ENCODE measurements around the gene LBP. TPM values are rescaled to one million over a fixed set of nuclear protein-coding genes. Genes with fewer than 3 reads are reported as not detected.

LBP gene
- total and polyA plus RNA-seq, 10 of the 15 experiments (the other 5 are each of a cell fraction or from before 2014, with no cell fraction given), result 0.04 to 0.10 TPM; not detected in 8

DNA sequence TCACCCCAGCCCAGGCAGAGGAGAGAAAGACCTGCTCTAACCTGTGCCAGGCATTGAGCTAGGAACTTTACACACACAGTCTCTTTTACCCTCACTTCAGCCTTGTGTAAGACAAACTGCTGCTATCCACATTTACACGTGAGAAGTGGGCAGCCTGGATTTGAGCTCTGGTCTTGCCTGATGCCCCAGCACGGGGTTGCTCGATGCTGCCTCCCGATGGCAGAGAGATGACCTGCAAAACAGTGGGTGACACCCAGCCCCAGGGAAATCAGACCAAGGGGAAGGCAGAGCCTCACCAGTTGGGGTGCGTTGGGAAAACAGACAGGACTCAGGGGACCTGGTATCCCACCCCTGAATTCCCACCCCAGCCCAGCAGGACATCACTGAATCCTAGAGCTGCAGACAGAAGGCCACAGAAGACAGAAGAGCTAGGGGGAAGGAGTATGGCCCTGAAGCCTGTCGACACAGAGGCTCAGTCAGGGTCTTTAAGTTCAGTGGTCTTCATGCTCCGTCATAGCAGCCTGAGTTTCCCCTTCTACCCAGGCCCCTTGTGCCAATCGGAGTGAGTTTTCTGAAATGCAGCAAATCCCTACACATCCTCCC is 41.3 kb upstream of the LBP start:
- H3K9me3 ChIP-seq (replicated peaks; ENCODE audit: control insufficient read depth, insufficient read depth, low read length), result no peaks in the 10 kb centered on the region
- no peak overlapping the region for H2AFZ ChIP-seq (ENCODE audit: control insufficient read depth, low read depth, low read length)
- CTCF ChIA-PET, result interaction anchor here (0.7 to 1.3 kb wide), 4 partner anchors 18 to 247 kb away, joined by 3 to 5 read pairs (median 3); no protein-coding TSS in a partner anchor
- ATAC-seq (peak; percentile 74), FAIRE-seq (no peak), DNase-seq (ENCODE audit: low read depth, low spot score) (no peak)
- 5% methylated on average over 8 of the region's 8 CpGs for WGBS (ENCODE audit: insufficient coverage, insufficient replicate concordance, low lambda C conversion rate, missing lambda C conversion rate)
- H3K4me2 ChIP-seq (ENCODE audit: control insufficient read depth, insufficient read depth), result no peak overlapping the region
- H4K20me1 ChIP-seq (ENCODE audit: control insufficient read depth, insufficient read depth), result no peaks in the 10 kb centered on the region
- POLR2A ChIA-PET, result no interaction called here
- SMC1A ChIA-PET (ENCODE audit: uncharacterized antibody, unreplicated experiment), result no interaction called here
- intact Hi-C loops (cut with micrococcal nuclease; ENCODE audit: unreplicated experiment) (no loop called here), in situ Hi-C loops (cut with MboI) (no loop called here)
- H3K4me1 ChIP-seq (ENCODE audit: control insufficient read depth, insufficient read depth, low read length), result no peaks in the 10 kb centered on the region; the same call in 1 of the 2 replicates
- BruUV-seq (replicated peaks), result no TSS peak
- H3K4me3 ChIP-seq, result no peak overlapping the region
- no peaks in the 10 kb centered on the region for H3K79me2 ChIP-seq (ENCODE audit: control insufficient read depth, insufficient read depth, low read length)
- no peak overlapping the region for H3K9ac ChIP-seq (ENCODE audit: control insufficient read depth, insufficient read depth, low read length)
- RAD21 ChIA-PET (ENCODE audit: unreplicated experiment), result interaction anchor here (0.9 kb wide), 1 partner anchor 247 kb away, joined by 3 read pairs; no protein-coding TSS in a partner anchor
- no peaks in the 10 kb centered on the region for H3K36me3 ChIP-seq (ENCODE audit: control insufficient read depth in 2 of 2, insufficient read depth in 2 of 2, low read length in 1 of 2)
- H3K27me3 ChIP-seq (replicated peaks in 1 of 2; ENCODE audit: control insufficient read depth in 2 of 2, insufficient read depth in 2 of 2, low read length in 1 of 2), result peaks cover 9 to 17% of the 10 kb centered on the region in 2 experiments
- no peak overlapping the region for H3K27ac ChIP-seq (ENCODE audit: control insufficient read depth, insufficient read depth)
- TF ChIP-seq, protein P1, sequence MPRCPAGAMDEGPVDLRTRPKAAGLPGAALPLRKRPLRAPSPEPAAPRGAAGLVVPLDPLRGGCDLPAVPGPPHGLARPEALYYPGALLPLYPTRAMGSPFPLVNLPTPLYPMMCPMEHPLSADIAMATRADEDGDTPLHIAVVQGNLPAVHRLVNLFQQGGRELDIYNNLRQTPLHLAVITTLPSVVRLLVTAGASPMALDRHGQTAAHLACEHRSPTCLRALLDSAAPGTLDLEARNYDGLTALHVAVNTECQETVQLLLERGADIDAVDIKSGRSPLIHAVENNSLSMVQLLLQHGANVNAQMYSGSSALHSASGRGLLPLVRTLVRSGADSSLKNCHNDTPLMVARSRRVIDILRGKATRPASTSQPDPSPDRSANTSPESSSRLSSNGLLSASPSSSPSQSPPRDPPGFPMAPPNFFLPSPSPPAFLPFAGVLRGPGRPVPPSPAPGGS (IDR thresholded peaks at IDR 0.05; ENCODE audit: borderline replicate concordance, insufficient read depth, low read depth, low read length, poor library complexity, severe bottlenecking), result no peak
- TF ChIP-seq RAD21 (IDR thresholded peaks at IDR 0.05; ENCODE audit: insufficient read depth, low read depth, low read length) (peak; percentile 41; the same call in 1 of the 2 replicates), ZNF384 (IDR thresholded peaks at IDR 0.05; ENCODE audit: borderline replicate concordance, low read depth, low read length) (no peak), NFIC (IDR thresholded peaks at IDR 0.05; ENCODE audit: low read depth, low read length) (no peak), IKZF1 (conservative IDR thresholded peaks at IDR 0.05) (no peak), ETV6 (conservative IDR thresholded peaks at IDR 0.05 in 1 of 2, IDR thresholded peaks at IDR 0.05 in 1 of 2; ENCODE audit: borderline replicate concordance in 1 of 2, low read depth in 1 of 2) (no peak), SMAD5 (IDR thresholded peaks at IDR 0.05; ENCODE audit: low read depth) (no peak), SMC3 (IDR thresholded peaks at IDR 0.05; ENCODE audit: borderline replicate concordance, low read length) (peak; percentile 32; the same call in 1 of the 2 replicates), MYC (IDR thresholded peaks at IDR 0.05; ENCODE audit: insufficient read depth, insufficient read length, insufficient replicate concordance, low read length, severe bottlenecking) (no peak), SMARCA5 (IDR thresholded peaks at IDR 0.05) (no peak), BRCA1 (IDR thresholded peaks at IDR 0.05; ENCODE audit: low read depth, low read length) (no peak)
- TF ChIP-seq, protein P2, sequence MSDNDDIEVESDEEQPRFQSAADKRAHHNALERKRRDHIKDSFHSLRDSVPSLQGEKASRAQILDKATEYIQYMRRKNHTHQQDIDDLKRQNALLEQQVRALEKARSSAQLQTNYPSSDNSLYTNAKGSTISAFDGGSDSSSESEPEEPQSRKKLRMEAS (IDR thresholded peaks at IDR 0.05; ENCODE audit: low read depth, low read length), result no peak
- TF ChIP-seq, protein P3, sequence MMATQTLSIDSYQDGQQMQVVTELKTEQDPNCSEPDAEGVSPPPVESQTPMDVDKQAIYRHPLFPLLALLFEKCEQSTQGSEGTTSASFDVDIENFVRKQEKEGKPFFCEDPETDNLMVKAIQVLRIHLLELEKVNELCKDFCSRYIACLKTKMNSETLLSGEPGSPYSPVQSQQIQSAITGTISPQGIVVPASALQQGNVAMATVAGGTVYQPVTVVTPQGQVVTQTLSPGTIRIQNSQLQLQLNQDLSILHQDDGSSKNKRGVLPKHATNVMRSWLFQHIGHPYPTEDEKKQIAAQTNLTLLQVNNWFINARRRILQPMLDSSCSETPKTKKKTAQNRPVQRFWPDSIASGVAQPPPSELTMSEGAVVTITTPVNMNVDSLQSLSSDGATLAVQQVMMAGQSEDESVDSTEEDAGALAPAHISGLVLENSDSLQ (IDR thresholded peaks at IDR 0.05), result no peak
- TF ChIP-seq, protein P4, sequence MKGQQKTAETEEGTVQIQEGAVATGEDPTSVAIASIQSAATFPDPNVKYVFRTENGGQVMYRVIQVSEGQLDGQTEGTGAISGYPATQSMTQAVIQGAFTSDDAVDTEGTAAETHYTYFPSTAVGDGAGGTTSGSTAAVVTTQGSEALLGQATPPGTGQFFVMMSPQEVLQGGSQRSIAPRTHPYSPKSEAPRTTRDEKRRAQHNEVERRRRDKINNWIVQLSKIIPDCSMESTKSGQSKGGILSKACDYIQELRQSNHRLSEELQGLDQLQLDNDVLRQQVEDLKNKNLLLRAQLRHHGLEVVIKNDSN (IDR thresholded peaks at IDR 0.05; ENCODE audit: borderline replicate concordance, extremely low read length, insufficient read depth, low read depth, low read length), result no peak
- TF ChIP-seq, protein P5, sequence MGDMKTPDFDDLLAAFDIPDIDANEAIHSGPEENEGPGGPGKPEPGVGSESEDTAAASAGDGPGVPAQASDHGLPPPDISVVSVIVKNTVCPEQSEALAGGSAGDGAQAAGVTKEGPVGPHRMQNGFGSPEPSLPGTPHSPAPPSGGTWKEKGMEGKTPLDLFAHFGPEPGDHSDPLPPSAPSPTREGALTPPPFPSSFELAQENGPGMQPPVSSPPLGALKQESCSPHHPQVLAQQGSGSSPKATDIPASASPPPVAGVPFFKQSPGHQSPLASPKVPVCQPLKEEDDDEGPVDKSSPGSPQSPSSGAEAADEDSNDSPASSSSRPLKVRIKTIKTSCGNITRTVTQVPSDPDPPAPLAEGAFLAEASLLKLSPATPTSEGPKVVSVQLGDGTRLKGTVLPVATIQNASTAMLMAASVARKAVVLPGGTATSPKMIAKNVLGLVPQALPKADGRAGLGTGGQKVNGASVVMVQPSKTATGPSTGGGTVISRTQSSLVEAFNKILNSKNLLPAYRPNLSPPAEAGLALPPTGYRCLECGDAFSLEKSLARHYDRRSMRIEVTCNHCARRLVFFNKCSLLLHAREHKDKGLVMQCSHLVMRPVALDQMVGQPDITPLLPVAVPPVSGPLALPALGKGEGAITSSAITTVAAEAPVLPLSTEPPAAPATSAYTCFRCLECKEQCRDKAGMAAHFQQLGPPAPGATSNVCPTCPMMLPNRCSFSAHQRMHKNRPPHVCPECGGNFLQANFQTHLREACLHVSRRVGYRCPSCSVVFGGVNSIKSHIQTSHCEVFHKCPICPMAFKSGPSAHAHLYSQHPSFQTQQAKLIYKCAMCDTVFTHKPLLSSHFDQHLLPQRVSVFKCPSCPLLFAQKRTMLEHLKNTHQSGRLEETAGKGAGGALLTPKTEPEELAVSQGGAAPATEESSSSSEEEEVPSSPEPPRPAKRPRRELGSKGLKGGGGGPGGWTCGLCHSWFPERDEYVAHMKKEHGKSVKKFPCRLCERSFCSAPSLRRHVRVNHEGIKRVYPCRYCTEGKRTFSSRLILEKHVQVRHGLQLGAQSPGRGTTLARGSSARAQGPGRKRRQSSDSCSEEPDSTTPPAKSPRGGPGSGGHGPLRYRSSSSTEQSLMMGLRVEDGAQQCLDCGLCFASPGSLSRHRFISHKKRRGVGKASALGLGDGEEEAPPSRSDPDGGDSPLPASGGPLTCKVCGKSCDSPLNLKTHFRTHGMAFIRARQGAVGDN (IDR thresholded peaks at IDR 0.05), result no peak

Measured in GM12878 (cell line).